GM18502 (cell line): ENCODE data around the gene PEX14.

Experiments used
- ATAC-seq: cut with Tn5 transposase; IDR thresholded peaks from one replicate; pipeline ENCODE4 v1.9.1; 2021; ENCODE audit warnings: mild to moderate bottlenecking; ENCODE audit not compliant: unreplicated experiment, poor library complexity

The PEX14 gene

DNA sequence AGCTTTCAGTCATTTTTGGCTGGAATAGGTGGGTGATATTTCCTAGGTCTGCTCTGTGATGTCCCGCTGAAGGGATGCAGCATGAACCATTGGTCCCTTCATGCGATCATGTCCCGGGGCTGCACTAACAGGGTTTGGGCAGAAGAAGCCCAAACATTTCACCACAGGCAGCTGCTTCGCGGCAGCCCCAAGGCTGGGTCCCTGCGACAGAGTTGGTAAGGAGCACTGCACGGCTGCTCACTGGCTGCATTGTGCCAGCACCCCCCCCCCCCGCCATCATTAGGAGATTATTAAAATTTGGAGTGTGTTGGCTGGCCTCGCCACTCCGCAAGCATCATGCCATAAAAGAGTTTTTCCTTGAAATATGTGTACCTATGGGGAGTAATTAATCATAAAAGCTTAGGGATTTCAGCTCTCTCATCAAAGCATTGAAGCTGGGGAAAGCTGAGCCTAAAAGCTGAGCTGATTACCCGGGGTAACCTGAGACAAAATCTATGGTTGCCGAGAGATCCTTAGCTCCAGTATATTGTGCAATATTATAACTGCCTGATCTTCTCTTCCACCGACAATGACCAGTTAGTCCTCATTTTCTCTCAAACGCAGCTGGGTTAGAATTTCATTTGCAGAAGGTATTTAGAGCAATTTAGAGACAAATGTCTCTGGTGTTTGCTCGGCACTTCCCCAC lies 62.5 kb downstream of the PEX14 start:
- no peak for ATAC-seq

DNA sequence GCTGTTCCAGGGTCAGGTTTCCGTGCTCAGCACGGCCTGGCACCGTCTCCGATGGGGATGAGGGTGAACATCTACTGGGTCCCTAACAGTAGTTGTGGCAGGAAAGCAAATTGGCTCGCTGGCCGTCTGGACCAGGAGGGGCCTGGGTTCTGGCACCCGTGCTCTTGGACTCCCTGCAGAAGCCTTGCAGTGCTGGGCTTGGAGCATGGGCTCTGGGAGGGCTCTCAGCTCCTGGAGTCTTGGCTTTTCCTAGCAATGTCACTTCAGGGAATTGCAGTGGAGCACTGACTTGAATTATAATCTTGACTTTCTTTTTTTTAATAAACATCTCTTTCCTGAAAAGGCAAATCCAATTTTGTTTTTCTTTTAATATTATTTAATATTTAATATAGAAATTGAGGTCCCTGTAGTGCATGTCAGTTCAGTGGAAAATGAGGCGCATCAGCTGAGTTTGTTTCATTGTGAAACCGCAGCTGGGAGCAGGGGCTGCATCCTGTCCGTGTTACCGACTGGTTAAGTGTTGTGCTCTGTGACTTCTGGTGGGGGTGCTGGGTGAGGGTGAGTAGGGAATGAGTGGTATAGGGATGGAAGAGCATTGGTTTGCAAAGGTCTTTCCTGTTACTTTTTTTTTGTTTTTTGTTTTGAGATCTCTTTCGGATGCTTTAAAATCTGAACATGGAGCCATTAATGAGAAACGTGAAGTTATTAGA lies 64.1 kb downstream of the PEX14 start:
- no peak for ATAC-seq

DNA sequence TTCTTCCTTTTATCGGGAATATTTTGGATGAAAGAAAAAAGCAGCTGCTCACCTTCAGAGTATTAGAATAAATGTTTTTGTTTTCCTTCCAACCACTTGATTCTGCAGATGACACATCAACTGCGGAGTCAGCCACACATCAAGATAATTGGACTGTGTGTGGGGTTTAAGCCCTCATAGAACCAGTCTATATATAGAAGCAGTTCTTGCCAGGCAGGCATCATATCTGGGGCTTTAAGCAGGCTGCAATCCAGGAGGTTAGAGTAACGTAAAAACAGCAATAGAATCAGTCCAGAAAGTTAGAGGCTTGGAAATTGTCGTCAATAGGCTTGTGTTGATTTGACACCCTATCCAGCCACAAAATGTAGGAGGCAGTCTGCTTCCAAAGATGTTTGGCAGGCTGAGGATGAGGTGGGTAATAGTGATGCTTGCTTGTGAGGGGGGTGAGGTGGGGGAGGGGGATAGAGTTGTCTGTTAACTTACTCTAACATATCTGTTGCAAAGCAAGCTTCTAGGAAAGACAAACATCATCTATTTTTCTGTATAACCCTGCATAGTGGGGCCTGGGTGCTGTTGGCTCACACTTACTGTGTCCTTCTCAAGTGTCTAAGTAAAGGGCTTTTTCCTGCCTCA lies 64.8 kb downstream of the PEX14 start:
- ATAC-seq = no peak

DNA sequence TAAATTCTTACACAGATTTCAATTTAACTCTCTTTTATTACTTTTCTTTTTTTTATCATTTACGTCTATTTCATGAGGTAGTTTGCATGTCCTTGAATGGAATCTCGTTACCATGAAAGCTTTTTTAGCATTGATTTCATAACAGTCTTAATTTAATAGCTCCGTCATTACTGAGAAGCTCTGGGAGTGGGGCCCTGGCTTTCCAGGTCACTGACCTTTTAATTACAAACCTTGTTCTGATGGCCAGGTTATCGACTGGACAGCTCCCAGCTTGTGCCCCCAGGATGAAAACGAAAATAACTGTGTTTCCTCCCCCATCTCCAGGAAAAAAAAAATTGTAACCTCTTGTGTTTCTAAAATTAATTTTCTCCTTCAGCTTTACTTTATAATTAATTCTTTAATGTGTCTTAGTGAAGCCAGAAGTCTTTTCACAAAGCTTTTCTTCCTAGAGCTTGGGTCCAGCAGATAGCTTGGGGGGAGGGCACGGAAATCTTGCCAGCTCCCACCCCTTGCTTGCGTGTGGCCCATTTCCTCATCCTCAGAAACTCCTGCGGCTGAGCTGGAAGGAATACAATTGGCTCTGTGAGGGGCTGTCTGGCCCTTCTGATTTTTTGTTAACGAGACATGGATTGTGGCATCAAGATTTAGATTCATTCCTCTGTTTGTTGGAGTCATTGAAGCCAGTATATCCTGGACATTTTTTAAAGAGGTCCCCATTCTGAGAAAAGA lies 65.7 kb downstream of the PEX14 start:
- no peak for ATAC-seq

DNA sequence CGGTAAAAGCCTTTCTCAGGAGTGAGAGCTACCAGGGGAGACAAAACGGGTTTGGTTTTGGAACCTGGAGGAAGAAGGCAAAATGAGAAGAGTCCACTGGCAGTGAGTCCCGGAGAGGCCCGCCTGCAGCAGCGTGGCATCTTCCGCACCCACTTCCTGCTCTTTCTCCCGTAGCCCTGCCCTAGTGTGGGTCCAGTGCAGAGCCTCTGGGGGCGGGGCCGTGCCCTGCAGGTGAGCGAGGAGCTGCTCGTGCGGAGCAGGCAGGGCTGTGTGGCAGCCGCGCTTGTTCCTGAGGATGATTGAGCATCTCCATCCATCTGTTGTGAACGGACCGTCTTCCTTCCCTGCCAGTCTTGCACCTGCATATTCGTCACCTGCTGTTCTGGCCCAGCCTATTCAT lies 66.5 kb downstream of the PEX14 start:
- ATAC-seq = no peak

DNA sequence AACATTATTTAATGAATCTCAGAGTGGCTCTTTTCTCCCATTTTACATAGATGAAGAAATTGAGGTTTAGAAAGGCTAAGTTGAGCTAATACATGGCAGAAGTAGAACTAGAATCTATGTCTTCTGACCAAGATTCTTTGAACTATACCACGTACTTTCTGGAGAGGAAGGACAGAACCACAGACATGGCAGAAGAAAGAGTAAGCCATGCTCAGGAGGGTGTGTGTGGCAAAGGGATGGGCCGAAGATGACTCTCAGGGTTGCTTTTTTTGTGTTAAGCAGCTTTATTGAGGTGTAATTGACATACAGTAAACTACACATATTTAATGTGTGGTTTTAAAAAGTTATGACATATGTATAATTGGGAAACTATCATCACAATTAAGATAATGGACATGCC lies 69.5 kb downstream of the PEX14 start:
- ATAC-seq = no peak

DNA sequence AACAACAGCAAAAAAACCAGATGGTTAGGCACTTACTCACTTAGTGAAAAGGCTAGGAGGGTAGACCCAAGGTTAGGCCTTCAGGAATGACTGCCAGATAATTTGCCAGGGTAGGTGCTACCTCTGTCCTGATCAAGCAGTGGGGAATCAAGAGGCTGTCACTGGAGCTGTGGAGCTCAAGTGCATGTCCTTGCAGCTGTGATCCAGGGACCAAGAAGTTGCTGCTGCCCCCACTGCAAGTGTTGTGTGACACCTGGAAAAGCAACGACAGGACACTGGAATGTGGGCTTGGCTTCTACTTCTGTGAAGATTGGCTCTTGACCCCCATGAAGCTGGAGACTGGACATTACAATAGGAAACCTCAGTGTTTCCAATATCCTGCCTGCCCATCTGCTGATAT lies 72.1 kb downstream of the PEX14 start:
- ATAC-seq = no peak

DNA sequence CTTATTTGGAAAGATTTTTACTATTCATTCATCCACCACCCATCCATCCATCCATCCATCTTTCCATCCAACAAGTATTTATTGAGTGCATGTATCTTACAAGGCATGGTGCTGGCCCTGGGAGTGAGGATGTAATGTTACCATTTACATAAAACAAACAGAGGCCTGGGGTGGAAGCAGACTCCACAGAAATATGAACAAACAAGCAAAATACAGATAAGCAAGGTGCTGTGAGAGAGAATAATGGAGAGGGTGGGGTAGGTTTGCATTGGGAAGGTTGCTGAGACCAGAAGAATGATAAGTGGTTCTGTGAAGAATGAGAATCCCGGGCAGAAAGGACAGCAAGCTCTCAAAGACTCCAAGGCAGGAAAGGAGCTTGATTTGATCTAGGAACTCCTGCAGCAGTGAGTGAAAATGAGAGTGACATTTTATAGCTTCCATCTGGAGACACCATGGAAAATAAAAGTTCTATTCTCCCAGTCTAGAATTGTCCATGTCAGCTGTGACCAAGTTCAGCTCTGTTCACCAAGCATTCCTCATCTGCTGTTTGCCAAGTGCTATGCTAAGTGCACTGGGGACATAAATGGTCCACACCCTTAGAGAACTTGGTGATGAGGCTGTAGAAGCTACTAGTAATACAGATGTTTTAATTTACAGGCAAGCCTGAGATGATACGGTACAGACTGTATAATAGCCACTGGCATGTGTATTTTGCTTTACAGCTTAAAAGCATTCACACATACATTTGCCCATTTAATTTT lies 75.3 kb downstream of the PEX14 start:
- no peak for ATAC-seq

DNA sequence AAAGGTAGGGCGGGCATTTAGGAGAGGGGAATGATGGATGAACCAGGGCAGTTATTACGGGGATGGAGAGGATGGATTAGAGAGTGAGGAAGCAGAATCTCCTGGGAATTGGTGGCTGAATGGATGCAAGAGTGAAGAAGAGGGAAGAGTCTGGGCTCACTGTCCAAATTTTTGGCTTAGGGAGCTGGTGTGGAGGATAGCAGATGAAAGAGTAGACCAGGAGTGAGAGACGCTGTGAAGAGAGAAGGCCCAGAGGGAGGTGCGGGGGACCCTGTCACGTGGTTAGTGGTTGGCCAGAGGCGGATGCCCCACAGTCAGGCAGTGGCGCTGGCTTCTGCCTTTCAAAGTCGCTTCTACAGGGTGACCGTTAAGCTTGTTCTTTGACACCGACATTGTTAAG lies 78.4 kb downstream of the PEX14 start:
- ATAC-seq = no peak

DNA sequence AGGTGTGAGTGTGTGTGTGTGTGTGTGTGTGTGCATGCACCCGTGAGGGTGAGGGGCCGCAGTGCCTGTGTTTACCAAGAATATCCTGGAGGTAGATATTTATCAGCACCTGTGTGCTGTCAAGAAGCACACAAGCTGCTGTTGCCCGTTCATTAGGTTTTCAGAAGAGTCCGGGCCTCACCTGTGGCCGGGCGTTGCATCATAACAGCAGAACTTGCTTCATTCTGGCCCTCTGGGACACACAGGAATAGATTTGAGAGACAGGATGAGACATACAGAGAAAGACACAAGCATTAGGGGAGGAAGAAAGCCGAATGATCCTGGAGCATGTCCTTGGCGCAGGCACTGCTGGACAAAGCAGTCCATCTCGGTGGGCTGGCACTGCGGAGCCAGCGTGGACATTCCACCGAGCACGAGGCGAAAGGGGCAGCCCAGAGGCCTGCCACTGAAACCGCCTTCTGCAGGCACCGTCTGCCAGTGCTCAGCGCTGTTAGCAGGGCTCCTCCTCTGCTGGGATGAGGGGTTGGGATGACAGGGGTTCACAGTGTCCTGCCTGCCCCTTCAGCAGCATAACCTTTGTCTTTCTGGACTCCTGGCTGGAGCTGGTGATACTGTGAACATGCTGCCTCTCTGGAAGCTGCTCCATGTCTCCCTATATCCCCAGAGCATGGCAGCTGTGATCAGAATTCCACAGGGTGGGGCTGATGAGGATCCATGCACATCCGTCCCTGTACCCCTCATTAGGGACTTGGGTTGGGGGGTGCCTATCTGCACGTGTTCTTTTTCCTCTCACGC lies 81.1 kb downstream of the PEX14 start:
- ATAC-seq = no peak

DNA sequence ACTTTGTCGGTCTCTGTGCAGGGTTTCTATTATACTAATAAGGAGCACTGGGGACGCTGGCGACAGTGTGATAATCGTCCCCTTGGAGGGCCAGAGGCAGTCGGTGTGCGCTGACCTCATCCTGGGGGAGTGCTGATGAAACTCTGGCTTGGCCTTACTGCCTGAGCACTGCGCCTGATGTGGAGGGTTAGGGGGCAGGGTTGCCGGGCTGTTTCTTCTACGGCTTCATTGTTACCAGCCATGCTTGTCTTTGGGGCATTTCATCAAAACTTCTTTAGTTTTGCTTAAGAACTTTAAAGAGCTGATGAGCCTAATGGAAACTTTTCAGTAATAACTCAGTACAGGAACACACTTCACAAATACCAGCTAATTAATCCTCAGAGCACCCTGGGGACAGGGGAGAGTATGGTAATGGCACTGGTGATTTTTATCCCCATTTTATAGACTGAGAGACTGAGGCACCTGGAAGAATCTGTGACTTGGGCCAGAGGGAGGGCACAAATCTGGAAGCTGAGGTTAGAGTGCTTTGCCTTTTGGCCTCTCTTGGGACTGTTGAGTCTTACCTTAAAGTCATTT lies 81.8 kb downstream of the PEX14 start:
- ATAC-seq = no peak

DNA sequence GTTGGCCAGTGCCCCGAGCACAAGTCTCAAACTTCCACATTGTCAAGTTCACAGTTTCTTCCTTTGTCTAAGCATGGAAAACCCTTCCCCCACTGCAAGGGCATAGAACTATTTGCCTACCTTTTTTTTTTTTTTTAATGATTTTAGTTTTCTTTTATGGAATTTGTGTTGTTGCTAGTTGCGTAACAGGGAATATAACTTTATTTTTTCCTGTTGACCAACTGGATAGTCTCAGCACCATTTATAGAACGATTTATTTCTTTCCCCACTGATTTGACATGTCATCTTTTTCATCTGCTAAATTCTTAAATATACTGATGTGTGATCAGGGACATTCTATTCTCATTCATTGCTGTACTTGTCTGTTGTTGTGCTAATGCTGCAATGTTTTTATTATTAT lies 83.0 kb downstream of the PEX14 start:
- no peak for ATAC-seq

DNA sequence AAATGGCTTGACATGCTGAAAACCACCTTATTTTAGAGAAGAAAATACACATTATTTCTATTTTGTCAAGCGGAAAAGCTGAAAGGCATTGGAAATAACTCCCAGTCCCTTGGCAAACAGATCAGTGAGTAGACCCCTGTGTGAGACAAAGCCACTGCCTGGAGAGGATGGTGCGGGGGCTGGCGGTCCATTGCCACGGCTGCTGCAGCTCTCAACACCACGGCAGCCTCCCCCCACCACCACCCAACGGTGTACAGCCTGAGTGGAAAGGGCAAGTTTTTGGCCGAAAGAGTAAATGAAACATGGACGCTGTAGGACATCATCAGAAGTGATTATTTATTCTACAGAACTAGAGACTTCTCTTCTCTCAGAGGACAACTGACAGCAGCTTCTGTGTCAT lies 84.6 kb downstream of the PEX14 start:
- no peak for ATAC-seq

DNA sequence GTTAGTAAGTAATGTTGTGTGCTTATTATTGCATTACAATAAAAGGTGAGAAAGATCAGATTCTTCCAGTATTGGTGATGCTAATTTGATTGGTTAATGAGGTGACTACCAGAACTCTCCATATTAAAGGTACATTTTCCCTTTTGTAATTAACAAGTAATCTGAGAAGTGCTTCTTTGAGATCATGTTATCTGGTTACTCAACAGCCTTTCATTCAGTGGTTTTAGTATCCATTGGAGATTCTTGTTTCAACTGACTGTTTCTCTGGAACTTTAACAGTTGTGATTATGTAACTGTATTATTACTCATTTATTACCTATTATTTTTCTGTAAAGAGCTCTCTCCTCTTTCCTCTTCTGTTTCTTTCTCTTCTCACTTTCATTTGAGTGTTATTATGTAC lies 86.7 kb downstream of the PEX14 start:
- no peak for ATAC-seq

DNA sequence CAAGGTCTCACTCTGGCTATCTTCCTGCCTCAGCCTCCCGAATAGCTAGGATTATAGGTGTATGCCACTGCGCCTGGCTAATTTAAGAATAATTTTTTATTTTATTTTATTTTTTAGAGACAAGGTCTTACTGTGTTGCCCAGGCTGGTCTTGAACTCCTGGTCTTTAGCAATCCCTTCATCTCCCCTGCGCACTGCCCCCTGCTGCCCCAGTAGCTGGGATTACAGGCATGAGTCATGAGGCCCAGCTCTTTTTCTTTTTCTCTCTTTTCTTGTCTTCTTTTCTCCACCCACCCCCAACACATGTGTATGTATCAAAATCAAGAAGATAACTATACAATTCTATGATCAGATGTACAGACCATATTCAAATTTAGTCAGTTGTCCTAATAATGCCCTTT lies 87.2 kb downstream of the PEX14 start:
- ATAC-seq = no peak

DNA sequence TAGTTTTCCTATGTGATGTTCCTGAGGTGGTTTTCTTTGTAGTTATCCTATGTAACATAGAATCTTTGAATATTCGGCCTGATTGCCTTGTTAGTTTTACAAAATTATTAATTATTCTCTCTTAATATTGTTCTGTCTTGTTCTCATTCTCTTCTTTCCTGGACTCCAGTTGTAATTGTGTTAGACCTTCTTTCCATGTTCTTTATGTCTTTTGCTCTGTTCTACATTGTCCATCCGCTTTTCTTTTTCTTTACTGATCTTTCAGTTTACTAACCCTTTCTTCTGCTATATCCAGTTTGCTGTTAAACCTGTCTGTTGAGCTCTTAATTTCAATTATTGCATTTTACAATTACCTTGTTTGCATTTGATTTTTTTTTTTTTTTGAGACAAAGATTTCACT lies 89.3 kb downstream of the PEX14 start:
- no peak for ATAC-seq

DNA sequence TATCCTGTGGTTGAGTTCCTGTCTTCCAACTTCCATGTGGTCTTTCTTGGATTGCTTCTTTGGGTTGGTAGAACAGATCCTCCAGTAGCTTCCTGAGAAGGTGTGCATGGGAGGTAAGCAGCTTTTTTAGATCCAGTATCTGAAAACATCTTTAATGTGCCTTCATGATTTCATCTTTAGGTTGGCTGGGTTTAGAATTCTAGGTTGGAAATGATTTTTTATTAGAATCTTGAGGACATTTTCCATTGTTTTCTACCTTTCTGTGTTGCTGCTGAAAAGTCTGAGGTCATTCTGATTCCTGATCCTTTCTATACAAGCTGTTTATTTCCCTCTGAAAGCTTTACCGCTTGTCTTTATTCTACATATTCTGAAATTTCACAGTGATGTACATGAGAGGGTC lies 94.8 kb downstream of the PEX14 start:
- no peak for ATAC-seq

DNA sequence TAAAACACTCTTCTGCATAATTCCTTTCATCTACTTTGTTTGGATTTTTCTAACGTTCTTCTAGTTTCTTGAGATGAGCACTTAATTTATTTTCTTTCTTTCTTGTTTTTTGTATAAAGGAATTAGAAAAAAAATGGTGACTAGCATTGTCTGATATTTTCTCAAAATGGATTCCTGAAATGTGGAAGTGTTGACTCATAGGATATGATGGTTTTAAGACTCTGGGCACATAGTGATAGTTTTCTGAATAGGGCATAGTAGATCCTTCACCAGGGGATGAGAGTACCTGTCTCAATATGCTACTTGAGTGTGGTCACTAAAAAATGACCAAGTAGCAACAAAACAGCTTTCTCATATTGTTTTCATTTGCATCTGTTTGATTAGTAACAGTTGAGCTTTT lies 100.9 kb downstream of the PEX14 start:
- ATAC-seq = no peak

DNA sequence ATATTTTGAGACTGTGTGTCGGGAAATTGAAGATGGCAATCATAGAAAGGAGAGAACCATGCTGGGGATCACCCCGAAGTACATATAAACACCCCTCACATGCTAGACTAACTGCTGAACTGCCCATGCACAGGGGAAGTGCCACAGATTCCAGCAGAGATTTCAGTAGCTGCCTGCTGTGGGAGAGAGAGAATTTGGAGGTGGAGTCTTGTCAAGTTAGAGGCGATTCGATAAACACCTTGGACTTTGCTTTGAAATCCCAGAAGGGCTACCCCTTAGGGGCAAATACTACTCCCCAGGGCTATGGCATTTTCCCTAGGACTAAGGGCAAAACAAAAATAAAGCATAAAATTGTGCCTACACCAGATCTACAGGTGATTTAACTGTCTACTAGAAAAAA lies 103.3 kb downstream of the PEX14 start:
- no peak for ATAC-seq
